Tracheal epithelial cell (primary cell): ENCODE data around the gene PHKA1. TPM values are rescaled to one million over a fixed set of nuclear protein-coding genes. Genes with fewer than 3 reads are reported as not detected.

Experiments used
- total RNA-seq: library from RNA; depleted of rRNA; stranded (reverse); fragments of >200 nt; gene quantifications from 2 replicates; pipeline ENCODE4 v1.2.1, GENCODE V29; 2014

PHKA1 gene
- 12.8 and 14.9 TPM in 2 replicates for total RNA-seq

DNA sequence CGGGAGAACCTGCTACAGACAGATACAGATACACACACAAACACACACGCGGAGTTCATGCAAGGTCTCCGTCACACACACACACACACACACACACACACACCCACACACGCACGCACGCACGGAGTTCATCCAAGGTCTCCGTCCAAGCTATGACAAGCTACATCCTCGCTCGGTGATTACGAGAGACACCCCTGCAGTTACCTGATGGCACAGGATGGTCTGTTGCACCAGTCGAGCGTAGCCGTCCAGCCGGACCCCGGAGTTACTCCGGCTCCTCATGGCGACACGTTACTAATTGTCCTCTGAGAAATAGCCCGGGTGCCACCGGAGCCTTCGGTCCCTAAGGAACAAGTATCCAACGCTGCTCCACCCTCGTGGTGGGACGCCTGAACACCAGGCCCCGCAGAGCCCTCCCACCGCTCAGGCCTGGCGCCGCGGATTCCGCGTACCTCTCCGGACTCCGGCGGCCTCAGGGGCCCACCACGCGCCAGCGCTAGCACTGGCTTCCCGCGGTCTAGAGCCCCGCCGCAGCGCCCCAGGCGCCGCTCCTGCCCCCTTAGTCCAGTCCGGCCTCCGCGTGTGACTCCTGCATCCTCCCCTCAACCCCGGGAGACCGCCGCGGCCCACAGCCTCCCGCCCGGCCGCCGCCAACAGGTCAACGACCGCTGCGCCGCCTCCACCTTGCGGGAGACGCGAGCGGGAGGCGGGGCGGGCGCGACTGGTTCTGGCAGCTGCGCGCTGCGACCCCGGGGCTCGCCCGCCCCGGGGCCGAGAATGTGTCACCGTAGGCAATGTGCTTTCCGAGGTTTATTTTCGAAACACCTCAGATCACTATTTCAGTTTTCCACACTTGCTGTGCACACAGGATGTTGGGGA is at the start of gene PHKA1:
PHKA1 (minus strand) TSS at position 708 of the 879 bp plus-strand sequence; CDS start at position 282, 426 bp downstream.

DNA sequence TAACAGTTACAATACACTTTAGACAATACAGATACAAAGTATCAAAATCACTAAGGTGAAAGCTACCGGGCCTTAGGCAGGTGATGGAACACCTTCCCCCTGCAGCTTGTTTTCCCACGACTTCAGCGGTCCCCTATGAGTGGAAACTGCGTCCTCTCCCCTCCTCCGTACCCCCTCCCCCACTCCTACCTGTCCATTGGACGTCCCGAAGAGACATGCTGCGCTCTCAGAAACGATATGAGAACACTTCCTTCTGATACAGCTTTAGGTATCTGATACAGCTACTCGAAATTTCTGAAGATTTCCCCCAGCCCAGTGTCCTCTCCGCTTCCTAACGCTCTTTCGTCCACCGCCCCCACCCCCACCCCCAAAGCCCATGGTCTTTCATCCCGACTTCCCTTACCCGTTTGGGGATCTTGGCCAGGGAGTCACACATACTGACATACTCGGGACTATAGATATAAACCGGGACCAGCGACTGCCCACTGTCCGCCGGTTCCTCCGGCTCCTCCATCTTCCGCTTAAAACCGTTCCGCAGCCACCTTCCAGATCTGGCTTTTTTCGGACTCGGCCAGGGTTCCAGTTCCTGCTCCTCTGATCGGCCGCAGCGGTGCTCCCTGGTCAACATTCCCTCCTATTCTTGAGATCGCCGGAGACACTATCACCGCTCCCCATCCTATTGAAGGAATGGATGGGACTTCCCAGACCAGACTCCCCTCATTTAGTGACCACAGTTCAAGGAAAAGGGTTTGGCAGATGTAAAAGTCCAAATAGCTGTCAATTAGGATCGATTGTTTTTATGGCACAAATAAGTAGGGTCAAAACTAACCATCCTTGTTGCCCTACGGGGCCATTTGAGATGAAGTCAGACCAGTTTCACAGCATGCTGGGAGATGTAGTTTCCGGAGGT is 141.6 kb downstream of the PHKA1 start, which contains the start of gene HDAC8:
HDAC8 (minus strand) TSS at position 596 of the 910 bp plus-strand sequence; CDS start at position 514, 82 bp downstream.

Other genes starting within 250 kb of the PHKA1 start
- 17.1 and 19.3 TPM in 2 replicates for gene HDAC8, start 141.5 kb downstream of the PHKA1 start, total RNA-seq
- not detected in 2 replicates for gene DMRTC1B, start 62.6 kb upstream of the PHKA1 start, total RNA-seq
- gene FAM236B, start 68.4 kb upstream of the PHKA1 start, total RNA-seq, result not detected in 2 replicates
- not detected in 2 replicates for gene FAM236D, start 93.9 kb upstream of the PHKA1 start, total RNA-seq
- gene FAM236C, start 198.3 kb upstream of the PHKA1 start, total RNA-seq, result not detected in 2 replicates
- not detected in 2 replicates for gene FAM236A, start 223.9 kb upstream of the PHKA1 start, total RNA-seq
- not detected in 2 replicates for gene DMRTC1, start 229.5 kb upstream of the PHKA1 start, total RNA-seq